Retinal pigment epithelial cell (primary cell): ENCODE measurements around the gene PRR5.

Source experiments
- DNase-seq: peaks from one replicate; pipeline ENCODE4 v3.0.0-alpha.2; 2010; ENCODE audit warnings: low read depth
- H3K4me3 ChIP-seq: 2 replicates; pipeline ENCODE4 v1.5.1; 2011; ENCODE audit warnings: mild to moderate bottlenecking, low read length, control low read depth, moderate library complexity
- TF ChIP-seq, protein P1 (sequence below): conservative IDR thresholded peaks from 2 replicates; pipeline ENCODE4 v1.5.1; 2011; ENCODE audit warnings: low read depth, low read length, control low read depth, inconsistent platforms

Gene PRR5

GRCh38 chr22:44750481-44750880, 48.5 kb downstream of the PRR5 start:
- no peak for DNase-seq
- H3K4me3 ChIP-seq, result no peak overlapping the region
- TF ChIP-seq, protein P1, sequence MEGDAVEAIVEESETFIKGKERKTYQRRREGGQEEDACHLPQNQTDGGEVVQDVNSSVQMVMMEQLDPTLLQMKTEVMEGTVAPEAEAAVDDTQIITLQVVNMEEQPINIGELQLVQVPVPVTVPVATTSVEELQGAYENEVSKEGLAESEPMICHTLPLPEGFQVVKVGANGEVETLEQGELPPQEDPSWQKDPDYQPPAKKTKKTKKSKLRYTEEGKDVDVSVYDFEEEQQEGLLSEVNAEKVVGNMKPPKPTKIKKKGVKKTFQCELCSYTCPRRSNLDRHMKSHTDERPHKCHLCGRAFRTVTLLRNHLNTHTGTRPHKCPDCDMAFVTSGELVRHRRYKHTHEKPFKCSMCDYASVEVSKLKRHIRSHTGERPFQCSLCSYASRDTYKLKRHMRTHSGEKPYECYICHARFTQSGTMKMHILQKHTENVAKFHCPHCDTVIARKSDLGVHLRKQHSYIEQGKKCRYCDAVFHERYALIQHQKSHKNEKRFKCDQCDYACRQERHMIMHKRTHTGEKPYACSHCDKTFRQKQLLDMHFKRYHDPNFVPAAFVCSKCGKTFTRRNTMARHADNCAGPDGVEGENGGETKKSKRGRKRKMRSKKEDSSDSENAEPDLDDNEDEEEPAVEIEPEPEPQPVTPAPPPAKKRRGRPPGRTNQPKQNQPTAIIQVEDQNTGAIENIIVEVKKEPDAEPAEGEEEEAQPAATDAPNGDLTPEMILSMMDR, result no peak

DNA sequence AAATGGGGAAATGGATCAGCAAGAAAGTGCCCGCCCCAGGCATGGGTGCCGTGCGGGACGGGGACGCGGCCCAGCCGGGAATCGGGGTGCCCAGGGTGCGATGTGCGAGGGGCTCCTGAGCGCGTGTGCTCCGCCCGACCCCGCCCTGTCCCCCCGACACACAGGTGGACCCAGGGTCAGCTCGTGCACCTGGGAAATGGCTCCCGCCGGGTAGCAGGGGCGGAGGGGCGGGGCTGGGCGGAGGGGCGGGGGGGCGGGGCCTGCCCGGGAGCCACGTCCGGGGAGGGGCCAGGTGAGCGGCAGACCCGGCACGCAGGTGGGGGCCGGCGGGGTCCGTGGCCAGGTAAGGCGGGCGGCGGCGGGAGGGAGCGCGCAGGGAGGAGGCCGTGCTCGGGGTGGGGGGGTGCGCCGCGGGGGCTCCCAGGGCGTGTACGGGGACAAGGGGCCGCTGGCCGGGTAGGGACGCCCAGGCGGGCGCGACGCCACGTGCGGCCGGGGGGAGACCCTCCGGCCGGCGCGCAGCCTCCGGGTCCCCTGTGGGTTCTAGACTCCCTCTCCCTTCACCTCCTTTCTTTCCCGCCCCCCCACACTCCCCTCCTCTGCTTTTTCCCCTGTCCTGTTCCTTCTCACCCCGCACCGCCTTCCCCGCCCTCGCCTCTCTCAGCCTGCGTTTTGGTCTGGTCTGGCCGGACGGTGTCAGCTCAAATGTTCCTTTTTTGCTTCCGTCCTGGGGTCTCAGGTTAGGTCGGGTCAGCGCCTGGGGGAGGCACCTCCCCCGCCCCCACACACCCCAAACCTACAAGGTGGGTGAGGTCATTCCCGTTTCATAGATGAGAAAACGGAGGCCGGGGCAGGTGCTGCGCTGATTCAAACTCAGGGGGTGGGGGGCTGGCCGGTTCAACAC, 50.5 kb downstream of the PRR5 start, which contains the start of gene ARHGAP8:
Gene ARHGAP8 (plus strand): TSS at position 291 of the 904 bp plus-strand sequence. CDS start 33,953 bp downstream, outside the sequence.
- DNase-seq, result no peak
- TF ChIP-seq, protein P1, result no peak
- H3K4me3 ChIP-seq, result peak within 1 kb of the TSS; percentile 44

DNA sequence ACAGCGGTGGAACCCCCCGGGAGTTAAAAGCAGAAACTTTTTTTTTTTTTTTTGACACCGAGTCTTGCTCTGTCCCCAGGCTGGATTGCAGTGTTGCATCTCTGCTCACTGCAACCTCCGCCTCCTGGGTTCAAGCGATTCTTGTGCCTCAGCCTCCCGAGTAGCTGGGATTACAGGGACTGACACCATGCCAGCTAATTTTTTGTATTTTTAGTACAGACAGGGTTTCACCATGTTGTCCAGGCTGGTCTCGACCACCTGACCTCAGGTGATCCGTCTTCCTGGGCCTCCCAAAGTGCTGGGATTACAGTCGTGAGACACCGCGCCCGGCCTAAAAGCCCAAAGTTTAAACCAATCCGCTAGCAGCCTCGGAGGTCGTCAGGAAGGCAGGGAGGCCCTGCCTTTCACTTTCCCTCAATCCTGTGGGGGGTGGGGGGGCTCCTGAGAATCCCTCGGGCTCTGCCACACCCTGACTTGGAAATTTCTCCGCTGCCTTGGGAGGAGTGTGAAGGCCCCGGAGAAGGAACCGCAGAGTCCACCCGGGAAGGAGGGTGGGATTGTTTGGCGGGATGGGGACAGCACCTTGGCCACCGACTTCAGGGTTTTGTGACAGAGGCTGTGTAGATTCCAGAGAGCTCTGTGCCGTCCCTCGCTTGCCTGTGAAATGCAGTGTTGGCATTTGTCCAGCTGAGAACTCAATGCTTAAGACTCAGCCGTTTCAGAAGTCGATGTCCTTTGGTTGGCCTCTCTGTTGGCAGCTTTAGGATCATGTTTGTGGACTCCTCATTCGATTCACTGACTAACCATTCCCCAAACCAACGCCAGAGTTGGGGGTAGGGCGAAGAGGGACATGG, 51.4 kb downstream of the PRR5 start:
- DNase-seq, result peak; percentile 95
- TF ChIP-seq, protein P1, result no peak
- peak overlapping the region; percentile 44 for H3K4me3 ChIP-seq

DNA sequence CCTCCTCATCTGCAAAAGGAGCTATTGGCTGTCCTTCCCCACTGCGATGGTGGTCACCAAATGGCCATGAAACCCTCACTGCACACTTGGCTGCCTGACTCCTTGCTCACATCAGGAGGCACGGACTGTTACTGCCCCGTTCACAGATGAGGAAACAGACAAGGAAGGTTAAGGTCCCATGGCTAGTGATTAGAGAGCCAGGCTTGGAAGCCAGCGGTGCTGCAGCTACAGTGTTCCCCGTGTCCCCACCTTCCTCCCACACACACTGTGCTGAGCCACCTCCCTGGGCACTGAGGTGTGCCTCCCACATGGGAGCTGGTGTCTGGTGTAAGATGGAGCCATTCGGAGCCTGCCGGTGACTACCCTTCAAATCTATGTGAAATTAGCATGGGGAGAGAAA, 53.0 kb downstream of the PRR5 start:
- H3K4me3 ChIP-seq, result no peak overlapping the region
- no peak for DNase-seq
- TF ChIP-seq, protein P1, result no peak

DNA sequence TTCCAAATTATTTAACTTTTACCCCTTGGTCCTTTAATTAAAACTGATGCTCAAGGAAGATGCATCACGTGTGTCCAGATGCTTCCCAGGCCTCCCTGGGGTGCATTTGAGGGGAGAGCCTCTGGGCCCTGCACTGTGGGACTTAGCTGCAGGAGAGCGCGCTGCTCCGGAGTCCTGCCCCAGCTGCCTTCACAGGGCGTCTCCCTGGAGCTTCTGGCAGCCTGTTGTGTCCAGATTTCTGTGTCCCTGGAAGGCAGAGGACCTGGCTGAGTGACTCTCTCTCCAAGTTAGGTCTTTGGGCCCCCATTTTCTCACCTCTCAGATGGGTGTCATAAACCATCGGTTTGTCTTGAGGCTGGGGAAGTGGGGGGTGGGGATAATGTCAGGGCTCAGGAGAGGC, 53.4 kb downstream of the PRR5 start:
- no peak overlapping the region for H3K4me3 ChIP-seq
- no peak for DNase-seq
- TF ChIP-seq, protein P1, result no peak

DNA sequence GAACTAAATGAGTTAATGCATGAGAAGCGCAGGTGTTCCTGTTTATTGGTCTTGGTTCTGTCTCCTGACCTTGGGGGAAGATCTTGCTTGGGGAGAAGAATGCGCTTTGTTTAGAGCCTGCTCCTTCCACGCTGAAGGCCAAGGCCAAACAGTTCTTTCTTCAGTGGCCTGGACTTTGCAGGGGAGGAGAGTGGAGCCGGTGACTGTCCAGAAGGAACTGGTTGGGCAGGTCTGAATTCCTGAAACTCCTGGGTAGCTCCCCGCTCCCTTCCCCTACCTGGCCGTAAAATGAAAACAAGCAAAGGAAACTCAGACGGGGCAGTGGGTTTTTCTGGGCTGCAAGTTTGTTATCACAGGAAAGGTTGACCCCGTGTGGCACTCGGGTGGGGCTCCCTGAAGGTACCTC, 54.0 kb downstream of the PRR5 start:
- no peak overlapping the region for H3K4me3 ChIP-seq

More for the DNA sequence above, 54.0 kb downstream of the PRR5 start:
- TF ChIP-seq, protein P1, result no peak
- no peak for DNase-seq
